Progenitor cell of endocrine pancreas (in vitro differentiated cells): ENCODE measurements around the gene CPM. TPM values are rescaled to one million over a fixed set of nuclear protein-coding genes. Genes with fewer than 3 reads are reported as not detected.

ENCODE experiments used
- DNase-seq: peaks from one replicate; pipeline ENCODE4 v3.0.0; 2021; ENCODE audit warnings: low spot score; ENCODE audit not compliant: unreplicated experiment
- H3K27ac Mint-ChIP-seq: 2 replicates; pipeline ENCODE4 v1.8.0; 2021; ENCODE audit warnings: mild to moderate bottlenecking, moderate library complexity, mixed read lengths
- H3K27me3 Mint-ChIP-seq: 2 replicates; pipeline ENCODE4 v1.8.0; 2021; ENCODE audit warnings: mixed read lengths
- H3K36me3 Mint-ChIP-seq: 2 replicates; pipeline ENCODE4 v1.8.0; 2022; ENCODE audit warnings: mixed read lengths; ENCODE audit not compliant: insufficient read depth
- H3K4me1 Mint-ChIP-seq: 2 replicates; pipeline ENCODE4 v1.8.0; 2021; ENCODE audit warnings: low read depth, mixed read lengths
- H3K4me3 Mint-ChIP-seq: 2 replicates; pipeline ENCODE4 v1.8.0; 2021; ENCODE audit warnings: low read depth, mild to moderate bottlenecking, moderate library complexity, mixed read lengths
- H3K9me3 Mint-ChIP-seq: 2 replicates; pipeline ENCODE4 v1.8.0; 2021; ENCODE audit warnings: low read depth, mixed read lengths
- CTCF ChIP-seq: fragments of 200-600 bp; sonication (generic); IDR thresholded peaks from one replicate; pipeline ENCODE4 v1.5.0; 2021; ENCODE audit warnings: antibody characterized with exemption, mild to moderate bottlenecking; ENCODE audit not compliant: unreplicated experiment
- total RNA-seq: library from RNA; stranded (reverse); gene quantifications from 2 replicates; pipeline ENCODE4 v1.2.1, GENCODE V29; 2021

Gene CPM
- total RNA-seq, 1 donor from 2014 or later: 28.0 TPM

- no peaks in the 10 kb centered on the region for H3K36me3 Mint-ChIP-seq
- no peak overlapping the region for H3K27ac Mint-ChIP-seq
- H3K4me1 Mint-ChIP-seq: peaks cover 12% of the 10 kb centered on the region
- no peaks in the 10 kb centered on the region for H3K27me3 Mint-ChIP-seq
- no peak for TF ChIP-seq CTCF
- no peak for DNase-seq
- no peak overlapping the region for H3K4me3 Mint-ChIP-seq
- peaks cover 6% of the 10 kb centered on the region for H3K9me3 Mint-ChIP-seq
Observed at GRCh38 chr12:68962877-68963855, 30.2 kb upstream of the CPM start.

- Mint-ChIP-seq H3K27me3 (no peaks in the 10 kb centered on the region), H3K27ac (no peak overlapping the region), H3K4me3 (no peak overlapping the region), H3K9me3 (peaks cover 6% of the 10 kb centered on the region), H3K4me1 (peaks cover 12% of the 10 kb centered on the region), H3K36me3 (no peaks in the 10 kb centered on the region)
- no peak for TF ChIP-seq CTCF
- no peak for DNase-seq
Observed at GRCh38 chr12:68959891-68960464, 27.0 kb upstream of the CPM start.

- peaks cover 3% of the 10 kb centered on the region for H3K27me3 Mint-ChIP-seq
- no peak overlapping the region for H3K4me3 Mint-ChIP-seq
- peaks cover 3% of the 10 kb centered on the region for H3K9me3 Mint-ChIP-seq
- no peak for DNase-seq
- TF ChIP-seq CTCF: no peak
- H3K27ac Mint-ChIP-seq: no peak overlapping the region
- H3K36me3 Mint-ChIP-seq: no peaks in the 10 kb centered on the region
- peaks cover 12% of the 10 kb centered on the region for H3K4me1 Mint-ChIP-seq
Observed at GRCh38 chr12:68959143-68959858, 26.3 kb upstream of the CPM start.

- H3K4me1 Mint-ChIP-seq: peaks cover 8% of the 10 kb centered on the region
- H3K4me3 Mint-ChIP-seq: no peak overlapping the region
- no peak for DNase-seq
- TF ChIP-seq CTCF: no peak
- H3K27ac Mint-ChIP-seq: no peak overlapping the region
- H3K36me3 Mint-ChIP-seq: no peaks in the 10 kb centered on the region
- no peaks in the 10 kb centered on the region for H3K9me3 Mint-ChIP-seq
- peaks cover 4% of the 10 kb centered on the region for H3K27me3 Mint-ChIP-seq
Observed at GRCh38 chr12:68958322-68958721, 25.4 kb upstream of the CPM start.

GRCh38 chr12:68957273-68957672 lies 24.3 kb upstream of the CPM start:
- no peak for TF ChIP-seq CTCF
- H3K4me1 Mint-ChIP-seq: no peaks in the 10 kb centered on the region
- H3K36me3 Mint-ChIP-seq: no peaks in the 10 kb centered on the region
- peaks cover 4% of the 10 kb centered on the region for H3K27me3 Mint-ChIP-seq
- H3K4me3 Mint-ChIP-seq: no peak overlapping the region
- H3K9me3 Mint-ChIP-seq: no peaks in the 10 kb centered on the region
- no peak for DNase-seq
- H3K27ac Mint-ChIP-seq: no peak overlapping the region
